Measurements from ENCODE around the gene PUSL1.

PUSL1 gene

DNA sequence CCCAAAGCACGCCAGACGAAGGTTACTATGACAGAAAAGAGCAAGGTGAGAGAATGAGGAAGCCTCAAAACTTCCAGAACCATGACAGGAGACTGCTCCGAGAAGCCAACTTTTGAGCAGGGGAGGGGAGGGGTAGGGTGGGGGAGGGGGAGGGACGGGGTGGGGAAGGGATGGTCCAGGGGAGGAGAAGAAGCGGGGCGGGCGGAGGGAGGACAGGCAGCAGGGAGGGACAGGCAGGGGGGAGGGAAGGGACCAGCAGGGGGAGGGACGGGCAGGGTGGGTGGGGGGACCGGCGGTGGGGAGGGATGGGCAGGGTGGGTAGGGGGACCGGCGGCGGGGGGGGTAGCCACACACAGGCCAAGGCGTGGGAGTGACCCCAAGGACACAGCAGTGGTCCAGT, 14.0 kb downstream of the PUSL1 start:
- TF ChIP-seq POLR2A (IDR thresholded peaks at IDR 0.05; ENCODE audit: low read depth, low read length) (no peak), POU2F2 (IDR thresholded peaks at IDR 0.05; ENCODE audit: low read depth, low read length) (no peak), SPI1 (IDR thresholded peaks at IDR 0.05; ENCODE audit: low read depth, low read length) (no peak), PAX5 (IDR thresholded peaks at IDR 0.05; ENCODE audit: insufficient read depth, low read length, severe bottlenecking) (no peak), TAF1 (IDR thresholded peaks at IDR 0.05; ENCODE audit: low read depth, low read length) (no peak), POLR2AphosphoS5 (IDR thresholded peaks at IDR 0.05; ENCODE audit: low read depth, low read length) (no peak)
- FAIRE-seq (no peak), DNase-seq (ENCODE audit: insufficient read length, low spot score) (no peak)

DNA sequence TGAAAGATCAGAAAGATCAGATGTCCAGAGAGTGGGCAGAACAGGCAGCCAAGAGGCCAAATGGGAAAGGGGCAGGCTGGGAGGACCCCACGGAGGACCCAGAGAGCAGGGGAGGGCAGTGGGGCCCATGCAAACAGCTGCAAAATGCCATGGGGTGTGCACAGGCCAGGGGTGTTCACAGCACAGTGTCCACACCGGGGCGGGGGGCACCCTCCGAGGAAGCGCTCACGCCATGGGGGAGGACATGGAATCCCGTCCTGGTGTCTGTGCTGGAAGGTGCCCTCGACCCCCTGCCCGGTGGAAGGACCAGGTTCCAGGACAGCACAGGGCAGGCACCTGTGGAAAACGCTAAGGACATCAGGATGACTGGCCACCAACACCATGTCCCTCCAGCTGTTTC, 14.6 kb downstream of the PUSL1 start:
- no peak for DNase-seq (ENCODE audit: insufficient read length, low spot score)
- TF ChIP-seq POU2F2 (IDR thresholded peaks at IDR 0.05; ENCODE audit: low read depth, low read length) (no peak), TAF1 (IDR thresholded peaks at IDR 0.05; ENCODE audit: low read depth, low read length) (no peak), POLR2A (IDR thresholded peaks at IDR 0.05; ENCODE audit: low read depth, low read length) (no peak), SPI1 (IDR thresholded peaks at IDR 0.05; ENCODE audit: low read depth, low read length) (no peak), POLR2AphosphoS5 (IDR thresholded peaks at IDR 0.05; ENCODE audit: low read depth, low read length) (no peak), PAX5 (IDR thresholded peaks at IDR 0.05; ENCODE audit: insufficient read depth, low read length, severe bottlenecking) (no peak)
- no peak for FAIRE-seq

DNA sequence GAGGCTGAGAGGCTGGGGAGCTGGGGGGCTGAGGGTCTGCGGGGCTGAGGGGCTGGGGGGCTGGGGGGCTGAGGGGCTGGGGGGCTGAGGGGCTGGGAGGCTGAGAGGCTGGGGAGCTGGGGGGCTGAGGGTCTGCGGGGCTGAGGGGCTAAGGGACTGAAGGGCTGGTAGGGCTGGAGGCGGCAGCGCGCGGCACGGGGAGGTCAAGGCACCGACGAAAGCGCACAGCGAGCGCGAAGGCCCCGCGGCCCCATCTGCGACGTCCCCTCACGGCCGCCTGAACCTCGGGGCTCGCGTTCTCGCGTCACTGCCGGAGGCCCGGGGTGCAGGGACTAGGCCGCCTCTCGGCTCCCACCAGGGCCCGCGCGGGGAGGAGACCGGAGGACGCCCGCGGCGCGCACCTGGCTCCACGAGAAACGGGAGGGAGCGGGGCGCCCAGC, 15.7 kb downstream of the PUSL1 start:
- DNase-seq (ENCODE audit: insufficient read length, low spot score) (no peak), FAIRE-seq (no peak)
- TF ChIP-seq TAF1 (IDR thresholded peaks at IDR 0.05; ENCODE audit: low read depth, low read length) (no peak), POU2F2 (IDR thresholded peaks at IDR 0.05; ENCODE audit: low read depth, low read length) (no peak), POLR2AphosphoS5 (IDR thresholded peaks at IDR 0.05; ENCODE audit: low read depth, low read length) (no peak), PAX5 (IDR thresholded peaks at IDR 0.05; ENCODE audit: insufficient read depth, low read length, severe bottlenecking) (no peak), SPI1 (IDR thresholded peaks at IDR 0.05; ENCODE audit: low read depth, low read length) (no peak), POLR2A (IDR thresholded peaks at IDR 0.05; ENCODE audit: low read depth, low read length) (no peak)

DNA sequence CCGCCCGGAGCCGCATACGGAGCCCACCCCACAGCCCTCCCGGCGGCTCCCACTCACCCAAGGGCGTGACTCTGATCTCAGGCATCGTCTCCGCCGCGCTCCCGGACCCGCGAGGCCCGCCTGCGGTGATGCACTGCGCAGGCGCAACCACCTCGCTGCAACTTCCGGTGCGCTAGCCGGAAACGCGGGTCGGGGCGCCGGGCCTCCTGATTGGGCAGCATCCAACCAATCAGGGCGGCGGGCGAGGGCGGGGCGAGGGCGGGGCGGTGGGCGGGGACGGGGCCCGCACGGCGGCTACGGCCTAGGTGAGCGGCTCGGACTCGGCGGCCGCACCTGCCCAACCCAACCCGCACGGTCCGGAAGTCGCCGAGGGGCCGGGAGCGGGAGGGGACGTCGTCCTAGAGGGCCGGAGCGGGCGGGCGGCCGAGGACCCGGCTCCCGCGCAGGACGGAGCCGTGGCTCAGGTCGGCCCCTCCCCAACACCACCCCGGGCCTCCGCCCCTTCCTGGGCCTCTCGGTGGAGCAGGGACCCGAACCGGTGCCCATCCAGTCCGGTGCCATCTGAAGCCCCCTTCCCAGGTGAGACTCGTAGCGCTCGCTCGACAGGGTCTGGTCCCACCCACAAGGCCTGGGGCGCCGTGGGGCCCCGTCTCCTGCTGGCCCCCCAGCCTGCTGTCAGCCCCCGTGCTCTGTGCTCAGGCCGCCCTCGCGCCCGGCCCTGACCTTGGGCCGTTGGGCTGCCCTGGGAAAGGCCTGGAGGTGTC, 16.3 kb downstream of the PUSL1 start, which contains the start of the genes CPTP and INTS11:
CPTP (plus strand) TSS at position 279 of the 764 bp plus-strand sequence. CDS start 2,109 bp downstream, outside the sequence.
INTS11 (minus strand) TSS at position 137 of the 764 bp plus-strand sequence; CDS start at position 85, 52 bp downstream.
- DNase-seq (ENCODE audit: insufficient read length, low spot score) (peak; percentile 100), FAIRE-seq (peak; percentile 97)
- TF ChIP-seq PAX5 (IDR thresholded peaks at IDR 0.05; ENCODE audit: insufficient read depth, low read length, severe bottlenecking) (no peak), TAF1 (IDR thresholded peaks at IDR 0.05; ENCODE audit: low read depth, low read length) (peak; percentile 33; the same call in 1 of the 2 replicates), POLR2A (IDR thresholded peaks at IDR 0.05; ENCODE audit: low read depth, low read length) (peak; percentile 60), POLR2AphosphoS5 (IDR thresholded peaks at IDR 0.05; ENCODE audit: low read depth, low read length) (0 out of 2 replicates have a peak, but pooled peaks have one; percentile 59)

DNA sequence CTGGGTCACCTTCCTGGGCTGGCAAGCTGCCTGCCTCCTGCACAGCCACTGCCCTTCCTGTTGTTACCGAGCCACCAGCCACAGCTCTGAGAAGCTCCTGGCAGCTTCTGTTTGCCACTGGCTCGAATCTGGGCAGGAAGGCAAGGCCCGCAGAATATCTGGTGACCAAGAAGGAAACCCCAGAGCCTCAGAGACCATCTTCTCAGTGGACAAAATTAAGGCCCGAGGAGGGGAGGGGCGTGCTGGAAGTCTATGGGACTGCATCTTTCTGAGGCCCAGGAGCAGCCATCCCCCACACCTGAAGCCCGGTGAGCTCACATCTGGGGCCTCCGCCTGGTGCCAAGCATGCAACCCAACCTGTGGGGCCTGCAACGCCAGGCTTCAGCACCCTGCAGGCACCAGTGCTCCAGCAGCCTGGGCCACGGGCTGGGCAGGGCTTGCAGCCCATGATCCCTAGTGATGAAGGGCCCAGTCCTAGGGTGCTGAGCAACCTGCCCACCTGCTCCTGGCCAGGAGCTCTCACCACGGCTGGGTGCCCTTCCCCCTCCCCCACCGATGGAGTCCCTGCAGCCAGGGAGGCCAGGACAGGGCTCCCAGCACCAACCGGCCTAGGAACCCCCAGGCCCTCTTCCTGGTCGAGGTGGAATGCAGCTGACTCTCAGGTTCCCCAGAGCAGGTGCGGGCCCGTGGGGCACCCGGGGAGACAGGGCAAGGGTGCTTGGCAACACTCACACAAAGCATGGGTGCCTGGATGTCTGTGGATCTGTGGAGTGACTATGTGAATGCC, 17.1 kb downstream of the PUSL1 start:
- FAIRE-seq = peak; percentile 52
- DNase-seq (ENCODE audit: insufficient read length, low spot score) = no peak
- TF ChIP-seq POU2F2 (IDR thresholded peaks at IDR 0.05; ENCODE audit: low read depth, low read length) = no peak

DNA sequence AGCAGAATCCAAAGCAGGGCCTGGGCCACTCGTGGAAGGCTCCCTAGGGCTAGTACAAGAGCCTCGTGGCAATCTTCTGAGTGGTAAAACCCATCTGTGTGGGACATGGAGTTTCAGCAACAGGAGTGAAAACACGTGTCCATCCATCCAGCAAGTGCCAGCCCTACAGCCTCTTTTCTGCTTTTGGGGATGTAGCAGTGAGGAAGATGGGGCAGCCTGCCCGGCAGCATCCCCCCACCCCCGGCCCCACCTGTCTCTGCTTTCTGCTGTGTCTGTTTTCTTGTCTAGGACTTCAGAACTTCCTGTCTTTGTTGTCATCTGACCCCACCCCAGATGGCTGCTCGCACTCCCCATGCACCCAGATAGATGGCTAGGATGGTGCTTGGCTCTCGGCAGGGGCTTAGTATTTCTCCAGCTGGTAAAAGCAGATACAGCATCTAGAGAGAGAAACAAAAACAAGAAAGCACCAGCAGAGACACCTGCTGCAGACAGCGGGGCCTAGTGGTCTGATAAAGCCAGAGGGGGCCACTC, 17.7 kb downstream of the PUSL1 start:
- FAIRE-seq (no peak), DNase-seq (ENCODE audit: insufficient read length, low spot score) (no peak)
- no peak for TF ChIP-seq SPI1 (IDR thresholded peaks at IDR 0.05; ENCODE audit: low read depth, low read length)
- no peak for TF ChIP-seq POLR2AphosphoS5 (IDR thresholded peaks at IDR 0.05; ENCODE audit: low read depth, low read length)
- TF ChIP-seq PAX5 (IDR thresholded peaks at IDR 0.05; ENCODE audit: insufficient read depth, low read length, severe bottlenecking) = no peak
- no peak for TF ChIP-seq POU2F2 (IDR thresholded peaks at IDR 0.05; ENCODE audit: low read depth, low read length)
- TF ChIP-seq TAF1 (IDR thresholded peaks at IDR 0.05; ENCODE audit: low read depth, low read length) = no peak
- no peak for TF ChIP-seq POLR2A (IDR thresholded peaks at IDR 0.05; ENCODE audit: low read depth, low read length)

DNA sequence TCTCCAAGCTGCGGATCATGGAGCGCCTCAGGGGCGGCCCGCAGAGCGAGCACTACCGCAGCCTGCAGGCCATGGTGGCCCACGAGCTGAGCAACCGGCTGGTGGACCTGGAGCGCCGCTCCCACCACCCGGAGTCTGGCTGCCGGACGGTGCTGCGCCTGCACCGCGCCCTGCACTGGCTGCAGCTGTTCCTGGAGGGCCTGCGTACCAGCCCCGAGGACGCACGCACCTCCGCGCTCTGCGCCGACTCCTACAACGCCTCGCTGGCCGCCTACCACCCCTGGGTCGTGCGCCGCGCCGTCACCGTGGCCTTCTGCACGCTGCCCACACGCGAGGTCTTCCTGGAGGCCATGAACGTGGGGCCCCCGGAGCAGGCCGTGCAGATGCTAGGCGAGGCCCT, 18.9 kb downstream of the PUSL1 start:
- no peak for FAIRE-seq
- DNase-seq (ENCODE audit: insufficient read length, low spot score) = no peak
- TF ChIP-seq TAF1 (IDR thresholded peaks at IDR 0.05; ENCODE audit: low read depth, low read length) = no peak

DNA sequence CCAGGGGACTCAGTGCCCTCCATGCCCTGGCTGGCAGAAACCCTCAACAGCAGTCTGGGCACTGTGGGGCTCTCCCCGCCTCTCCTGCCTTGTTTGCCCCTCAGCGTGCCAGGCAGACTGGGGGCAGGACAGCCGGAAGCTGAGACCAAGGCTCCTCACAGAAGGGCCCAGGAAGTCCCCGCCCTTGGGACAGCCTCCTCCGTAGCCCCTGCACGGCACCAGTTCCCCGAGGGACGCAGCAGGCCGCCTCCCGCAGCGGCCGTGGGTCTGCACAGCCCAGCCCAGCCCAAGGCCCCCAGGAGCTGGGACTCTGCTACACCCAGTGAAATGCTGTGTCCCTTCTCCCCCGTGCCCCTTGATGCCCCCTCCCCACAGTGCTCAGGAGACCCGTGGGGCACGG, 19.9 kb downstream of the PUSL1 start:
- FAIRE-seq = no peak

DNA sequence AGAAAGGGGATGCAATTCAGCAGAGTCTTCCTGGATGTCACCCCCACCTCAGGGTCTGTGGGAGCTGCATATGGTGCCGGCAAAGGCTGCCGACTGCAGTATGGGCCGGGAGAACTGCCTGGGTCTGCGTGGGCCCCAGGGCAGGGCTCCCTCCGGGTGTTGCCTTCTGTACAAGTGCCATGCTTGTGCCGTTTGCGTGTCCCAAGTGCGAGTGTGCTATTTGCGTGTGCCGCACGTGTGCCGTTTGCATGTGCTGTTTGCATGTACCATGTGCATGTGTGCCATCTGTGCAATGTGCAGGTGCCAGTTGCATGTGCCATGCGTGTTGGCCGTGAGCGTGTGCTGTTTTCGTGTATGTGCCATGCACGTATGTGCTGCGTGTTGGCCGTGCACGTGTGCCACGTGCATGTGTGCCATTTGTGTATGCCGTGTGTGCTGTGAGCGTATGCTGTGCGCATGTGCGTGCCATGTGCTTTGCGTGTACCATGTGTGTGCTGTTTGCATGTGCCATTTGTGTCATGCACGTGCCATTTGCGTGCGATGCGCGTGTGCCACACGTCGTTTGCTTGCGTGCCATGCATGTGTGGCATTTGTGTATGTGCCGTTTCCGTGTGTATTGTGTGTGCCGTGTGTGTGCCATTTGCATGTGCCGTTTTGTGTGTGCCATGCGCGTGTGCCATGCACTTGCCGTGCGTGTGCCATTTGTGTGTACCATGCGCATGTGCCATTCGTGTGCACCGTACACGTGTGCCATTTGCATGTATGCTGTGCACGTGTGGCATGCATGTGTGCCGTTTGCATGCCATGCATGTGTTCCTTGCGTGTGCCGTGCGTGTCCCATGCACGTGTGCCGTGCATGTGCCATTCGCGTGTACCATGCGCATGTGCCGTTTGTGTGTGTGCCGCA, 21.2 kb downstream of the PUSL1 start:
- TF ChIP-seq POLR2A (IDR thresholded peaks at IDR 0.05; ENCODE audit: low read depth, low read length) = peak; percentile 75
- no peak for TF ChIP-seq SPI1 (IDR thresholded peaks at IDR 0.05; ENCODE audit: low read depth, low read length)
- no peak for TF ChIP-seq TAF1 (IDR thresholded peaks at IDR 0.05; ENCODE audit: low read depth, low read length)
- peak; percentile 47; the same call in 1 of the 2 replicates for TF ChIP-seq POLR2AphosphoS5 (IDR thresholded peaks at IDR 0.05; ENCODE audit: low read depth, low read length)
- FAIRE-seq = peak; percentile 94
- no peak for DNase-seq (ENCODE audit: insufficient read length, low spot score)

More for the DNA sequence above, 19.9 kb downstream of the PUSL1 start:
- TF ChIP-seq POU2F2 (IDR thresholded peaks at IDR 0.05; ENCODE audit: low read depth, low read length) = no peak
- TF ChIP-seq PAX5 (IDR thresholded peaks at IDR 0.05; ENCODE audit: insufficient read depth, low read length, severe bottlenecking) = no peak
- no peak for TF ChIP-seq POLR2A (IDR thresholded peaks at IDR 0.05; ENCODE audit: low read depth, low read length)
- no peak for TF ChIP-seq SPI1 (IDR thresholded peaks at IDR 0.05; ENCODE audit: low read depth, low read length)
- no peak for TF ChIP-seq POLR2AphosphoS5 (IDR thresholded peaks at IDR 0.05; ENCODE audit: low read depth, low read length)
- TF ChIP-seq TAF1 (IDR thresholded peaks at IDR 0.05; ENCODE audit: low read depth, low read length) = no peak
- DNase-seq (ENCODE audit: insufficient read length, low spot score) = no peak
